ENCODE measurements around the gene KIRREL3.
"Not testable (repeated sequence)": the region's sequence is repeated elsewhere in the genome, so short reads cannot be mapped to it uniquely, and the experiment has no call there.

Gene KIRREL3

DNA sequence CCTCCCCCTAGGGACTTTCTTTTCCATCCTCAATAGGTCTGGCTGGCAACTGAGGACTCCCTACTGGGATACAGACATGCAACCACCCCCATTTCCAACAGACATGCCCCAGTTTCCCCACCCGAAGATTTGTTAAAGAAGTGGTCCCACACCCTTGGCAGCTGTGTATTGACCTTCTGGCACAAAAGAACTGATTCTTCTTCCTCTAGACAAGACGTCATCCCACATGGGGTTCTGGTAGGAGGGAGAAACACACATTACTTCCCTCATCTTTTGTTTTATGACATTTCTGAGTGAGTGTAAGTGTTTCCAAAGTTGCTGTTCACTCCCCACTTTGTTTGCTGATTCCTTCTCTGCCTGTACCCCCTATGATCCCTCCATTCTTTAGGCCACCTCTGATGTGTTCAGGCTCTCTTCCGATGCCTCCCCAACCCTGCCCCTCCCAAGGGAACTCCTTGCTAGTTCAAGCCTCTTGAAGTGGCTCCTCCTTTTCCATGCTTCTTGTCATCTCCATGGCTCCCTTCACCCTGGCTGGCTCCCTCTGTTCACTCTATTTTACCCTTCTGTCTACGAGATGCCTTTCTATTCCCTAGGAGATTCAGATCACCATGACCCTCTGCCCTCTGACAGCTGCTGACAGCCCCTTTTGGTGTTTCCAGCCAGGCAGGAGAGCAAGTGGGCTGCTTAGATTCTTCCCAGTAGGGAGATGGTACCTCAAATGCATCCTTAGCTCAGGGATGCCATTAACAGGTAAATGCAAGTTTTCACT is 4.3 kb downstream of the KIRREL3 start:
- DNase-seq = no peak

DNA sequence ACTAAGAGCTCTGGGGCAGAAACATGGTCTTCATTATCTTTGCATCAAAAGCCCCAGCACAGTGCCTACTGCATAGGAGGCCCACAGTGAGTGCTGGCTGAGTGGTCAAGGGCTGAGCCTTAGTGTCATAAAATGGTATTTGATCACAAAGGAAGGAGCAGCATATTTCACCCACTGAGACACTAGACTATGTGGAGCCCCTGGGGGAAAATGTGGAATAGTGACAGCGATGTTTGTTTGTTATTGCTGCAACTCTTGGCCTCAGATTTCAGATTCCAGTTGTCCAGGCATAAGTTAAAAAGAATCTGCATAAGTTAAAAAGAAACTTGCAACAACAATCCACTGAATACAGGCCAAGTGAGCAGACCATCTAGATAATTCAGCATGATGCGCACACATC is 7.0 kb downstream of the KIRREL3 start:
- no peak for DNase-seq

- no peak for DNase-seq
These were observed 7.8 kb downstream of the KIRREL3 start for GRCh38 chr11:126992804-126993111.

GRCh38 chr11:126992065-126992803 is 8.3 kb downstream of the KIRREL3 start:
- DNase-seq = no peak

- DNase-seq = no peak
These were observed 9.0 kb downstream of the KIRREL3 start for GRCh38 chr11:126991596-126991995.

DNA sequence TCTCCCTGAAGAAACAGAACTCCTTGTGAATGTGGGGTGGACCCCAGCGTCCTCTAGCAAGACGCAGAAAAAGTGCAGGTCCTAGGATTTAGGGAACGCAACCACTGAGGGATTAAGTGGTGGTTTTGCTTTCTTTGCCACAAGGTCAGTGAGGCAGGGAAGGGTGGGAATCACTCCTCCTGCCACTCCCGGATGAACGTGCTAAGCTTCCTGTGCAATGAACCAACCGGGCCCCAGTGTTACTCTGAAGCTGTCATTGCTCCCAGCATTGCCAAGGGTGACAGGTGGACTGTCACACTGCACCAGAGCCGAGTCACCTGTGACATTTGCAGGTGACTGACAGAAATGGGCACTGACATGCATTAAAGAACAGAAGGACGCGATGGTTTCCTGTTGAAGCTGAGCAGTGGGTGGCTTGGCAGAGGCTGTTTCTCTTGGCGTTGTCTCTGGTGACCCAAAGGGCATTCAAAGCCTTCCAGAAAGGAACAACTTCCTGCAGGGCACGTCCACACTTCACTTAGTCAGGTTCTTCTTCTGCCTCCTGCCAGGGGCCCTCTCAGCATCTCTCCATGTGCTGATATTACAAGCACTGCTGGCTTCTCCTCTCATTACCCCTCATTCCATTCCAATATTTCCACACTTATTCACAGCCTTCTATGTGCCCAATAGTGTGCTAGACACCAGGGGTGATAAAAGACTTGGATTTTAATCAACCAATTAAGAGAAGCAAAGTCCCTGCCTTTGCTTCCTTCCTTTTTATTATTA is 9.7 kb downstream of the KIRREL3 start:
- DNase-seq = no peak

DNA sequence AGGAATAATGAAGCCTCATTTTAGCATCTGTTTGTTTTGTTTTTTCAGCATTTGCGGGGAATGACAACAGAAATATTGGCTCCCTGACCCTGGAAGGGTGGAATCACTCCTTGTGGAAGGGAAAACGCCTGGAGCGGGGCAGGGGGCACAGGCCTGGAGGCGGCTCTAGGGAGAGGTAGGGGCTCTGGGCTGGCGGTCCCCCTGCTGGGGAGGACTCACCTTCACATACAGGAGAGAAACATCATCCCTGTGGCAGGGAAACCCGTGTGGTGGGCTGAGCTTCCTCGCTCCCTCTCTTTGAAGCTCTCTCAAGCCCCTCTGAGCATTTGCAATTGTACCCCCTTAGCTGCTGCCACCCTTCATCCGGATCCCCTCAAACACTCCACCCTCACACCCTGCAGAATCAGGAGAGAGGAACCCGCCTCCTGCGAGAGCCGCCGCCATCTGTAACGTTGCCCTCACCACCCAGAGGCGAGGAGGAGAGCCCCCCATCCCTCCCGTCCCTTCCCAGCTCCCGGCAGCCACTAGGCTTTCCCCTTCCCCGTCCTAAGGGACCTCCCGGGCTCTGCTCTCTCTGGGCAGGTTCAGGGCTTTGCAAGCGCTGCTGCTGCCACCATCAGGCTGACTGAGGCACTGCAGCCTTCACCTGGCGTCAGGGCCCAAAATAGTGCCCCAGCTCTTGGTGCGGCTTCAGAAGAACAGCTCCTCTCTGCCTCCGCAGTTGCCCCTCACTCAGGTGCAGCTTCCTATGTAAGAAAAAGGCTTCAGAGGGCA is 10.4 kb downstream of the KIRREL3 start:
- DNase-seq = peak; percentile 33

DNA sequence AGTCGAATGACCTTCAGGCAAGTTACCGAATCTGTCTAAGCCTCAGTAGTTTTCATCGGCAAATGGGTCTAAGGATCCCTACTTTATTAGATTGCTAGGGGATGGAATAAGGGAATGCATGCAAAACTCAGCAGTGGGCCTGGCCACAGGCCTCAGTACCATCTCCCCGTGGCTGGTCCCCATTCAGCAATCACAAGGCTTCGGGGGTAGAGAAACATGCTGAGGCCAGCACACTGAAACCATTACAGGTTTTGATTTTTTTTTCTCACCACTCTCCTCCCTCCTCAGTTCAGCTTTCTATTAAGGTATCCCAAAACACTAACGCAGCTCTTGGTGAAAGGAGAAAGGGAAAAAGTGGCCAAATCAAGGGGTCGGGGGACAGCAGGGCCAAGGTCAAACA is 11.9 kb downstream of the KIRREL3 start:
- no peak for DNase-seq

DNA sequence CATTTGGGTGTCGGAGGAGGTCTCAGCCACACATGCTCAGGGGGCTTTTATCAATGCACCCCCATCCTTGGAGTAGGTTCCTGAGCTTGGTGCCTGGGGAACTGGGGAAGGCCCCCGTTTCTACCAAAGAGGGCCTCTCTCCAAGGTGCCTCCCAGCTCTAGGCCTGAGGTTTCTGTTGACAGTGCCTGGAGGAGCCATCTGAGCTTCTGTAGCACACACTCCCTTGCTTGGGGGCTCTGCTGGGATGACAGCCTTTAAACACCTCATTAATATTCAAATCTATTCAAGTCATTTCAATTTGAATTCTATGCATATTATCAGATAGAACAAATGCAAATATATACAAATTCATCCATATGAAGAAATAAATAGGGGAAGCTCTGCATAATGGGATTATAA is 18.9 kb downstream of the KIRREL3 start:
- no peak for DNase-seq

GRCh38 chr11:126978911-126979310 is 21.7 kb downstream of the KIRREL3 start:
- DNase-seq = no peak

DNA sequence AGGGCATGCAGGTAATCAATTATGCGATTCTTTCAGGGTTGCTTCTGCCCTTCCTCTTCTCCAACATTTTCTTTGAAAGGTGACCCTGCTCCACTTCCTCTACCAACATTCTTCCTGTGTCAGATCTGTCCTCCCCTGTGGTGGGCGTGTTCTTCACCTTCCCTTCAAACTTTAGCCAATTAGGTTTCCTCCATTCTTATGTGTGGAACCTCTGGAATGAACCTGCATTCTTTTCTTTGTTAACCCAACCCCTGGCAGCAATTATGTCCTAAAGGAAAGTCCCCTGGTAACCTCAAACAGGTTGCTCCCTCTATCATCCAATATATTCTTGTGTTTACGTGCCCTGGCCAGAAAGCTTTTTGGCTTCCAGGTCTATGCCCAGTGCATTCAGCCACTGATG is 22.4 kb downstream of the KIRREL3 start:
- DNase-seq = no peak

DNA sequence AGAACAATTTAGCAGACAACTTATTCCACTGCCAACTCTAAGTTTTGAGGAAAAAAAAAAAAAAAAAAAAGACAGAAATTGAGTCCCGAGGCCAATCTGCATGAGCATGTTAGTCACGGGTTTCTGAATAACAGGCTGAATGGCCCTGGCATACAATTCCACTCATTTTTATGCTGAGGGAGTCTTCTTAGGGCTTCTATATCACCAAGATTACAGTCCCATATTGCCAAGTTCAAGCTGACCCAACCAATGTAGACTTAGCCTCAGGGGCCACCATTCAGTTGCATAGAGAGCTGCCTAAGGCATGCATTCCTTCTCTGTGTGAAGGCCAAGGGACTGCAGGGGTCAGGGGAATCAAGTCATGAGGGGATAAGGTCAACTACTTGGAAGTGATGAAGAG is 27.5 kb downstream of the KIRREL3 start:
- no peak for DNase-seq

- no peak for DNase-seq
These were observed 29.3 kb downstream of the KIRREL3 start for GRCh38 chr11:126971305-126971704.

DNA sequence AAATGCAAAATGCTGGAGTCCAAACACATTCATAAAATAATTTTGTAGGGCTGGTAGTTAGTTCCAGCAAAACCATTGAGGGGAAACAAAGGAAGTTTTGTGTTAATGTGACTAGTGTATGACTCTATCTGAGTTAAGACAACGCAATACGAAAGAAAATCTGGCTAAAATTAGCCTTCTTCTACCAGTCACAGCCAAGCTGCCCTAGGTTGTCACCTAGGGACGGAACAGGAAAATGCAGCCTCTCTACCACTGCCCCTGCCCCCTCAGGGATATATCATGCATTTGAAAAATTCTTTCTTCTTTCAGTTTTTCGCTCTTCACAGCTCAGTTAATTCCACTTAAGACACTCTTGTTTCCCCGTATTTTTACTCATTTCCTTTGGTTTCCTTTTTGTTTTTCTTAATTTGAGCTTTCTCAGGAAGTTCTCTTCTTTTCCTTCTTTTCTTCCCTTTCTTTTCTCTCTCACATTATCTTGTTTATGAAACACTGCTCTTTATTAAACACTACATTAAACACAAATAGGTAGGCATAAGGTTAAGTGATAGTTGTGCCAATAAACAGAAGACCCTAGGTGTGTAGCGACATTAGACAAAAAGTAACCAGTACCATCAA is 30.6 kb downstream of the KIRREL3 start:
- no peak for DNase-seq

DNA sequence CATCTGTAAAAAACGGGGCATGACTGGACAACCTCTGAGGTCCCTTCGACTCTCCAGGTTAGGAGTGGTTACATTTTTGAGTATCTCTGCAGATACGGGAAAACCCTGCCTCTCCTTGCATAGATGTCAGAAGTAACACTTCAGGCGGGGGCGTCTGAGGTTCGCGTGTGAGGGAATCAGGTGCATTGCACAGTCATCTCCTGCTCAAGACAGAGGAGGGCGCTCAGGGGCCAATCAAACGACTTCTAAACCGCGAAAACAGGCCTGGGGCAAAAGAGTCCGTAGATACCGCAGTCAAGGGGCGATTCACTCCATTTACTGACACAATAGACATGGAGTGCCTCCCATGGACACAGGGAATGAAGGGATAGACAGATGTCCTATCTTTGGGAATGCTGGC is 31.7 kb downstream of the KIRREL3 start:
- DNase-seq = no peak

DNA sequence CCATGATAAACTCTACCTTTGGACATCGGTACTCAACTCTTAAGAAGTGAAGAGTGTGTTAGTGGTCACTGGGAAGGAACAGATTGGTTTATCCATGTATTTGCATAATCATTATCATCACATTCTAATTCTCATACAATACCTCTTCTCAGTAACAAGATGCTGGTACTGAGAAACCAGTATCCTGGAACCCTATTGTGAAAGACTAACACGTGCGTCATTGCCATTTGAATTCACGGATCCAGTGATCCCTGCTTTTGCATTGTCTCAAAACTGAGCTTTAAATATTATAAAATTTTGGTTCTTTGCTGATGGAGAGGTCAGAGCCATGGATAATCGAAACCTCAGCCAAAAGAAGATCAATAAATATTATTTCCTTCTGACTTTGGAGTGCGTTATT is 35.2 kb downstream of the KIRREL3 start:
- DNase-seq = no peak

- no peak for DNase-seq
These were observed 36.8 kb downstream of the KIRREL3 start for GRCh38 chr11:126963603-126964363.

DNA sequence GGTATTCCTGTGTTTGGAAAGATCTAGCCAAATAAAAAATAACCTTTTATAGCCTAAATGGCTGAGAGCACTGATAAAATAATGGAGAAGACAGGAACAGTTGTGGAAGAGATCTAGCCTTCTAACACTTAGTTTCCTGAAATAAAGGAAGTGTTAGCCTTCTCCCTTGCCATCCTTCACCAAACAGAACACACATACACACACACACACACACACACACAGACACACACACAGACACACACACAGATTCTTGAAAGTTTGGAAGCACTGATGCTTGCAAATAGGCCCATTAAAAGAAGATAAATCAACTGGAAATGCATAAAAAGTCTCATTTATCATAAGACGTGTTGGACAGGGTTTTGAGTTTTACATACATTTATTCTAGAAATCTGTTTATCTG is 37.5 kb downstream of the KIRREL3 start:
- DNase-seq = no peak

- DNase-seq = no peak
These were observed 40.9 kb downstream of the KIRREL3 start for GRCh38 chr11:126959700-126960099.

GRCh38 chr11:126956635-126957034 is 43.9 kb downstream of the KIRREL3 start:
- no peak for DNase-seq

GRCh38 chr11:126952533-126952932 is 48.0 kb downstream of the KIRREL3 start:
- not testable (repeated sequence) for DNase-seq

GRCh38 chr11:126951465-126951864 is 49.1 kb downstream of the KIRREL3 start:
- no peak for DNase-seq
